Endodermal cell (in vitro differentiated cells): ENCODE measurements around the gene LINGO4. TPM values are rescaled to one million over a fixed set of nuclear protein-coding genes. Genes with fewer than 3 reads are reported as not detected.

Source experiments
- DNase-seq: peaks from one replicate; pipeline ENCODE4 v3.0.0-alpha.2; 2017
- H3K27ac ChIP-seq: 2 replicates; pipeline ENCODE4 v1.5.1; 2013; ENCODE audit warnings: mild to moderate bottlenecking, low read depth, low read length, moderate library complexity
- H3K27me3 ChIP-seq: 2 replicates; pipeline ENCODE4 v1.6.1; 2013; ENCODE audit warnings: mild to moderate bottlenecking, low read length, moderate library complexity; ENCODE audit not compliant: insufficient read depth, control insufficient read depth, poor library complexity, severe bottlenecking
- H3K36me3 ChIP-seq: 2 replicates; pipeline ENCODE4 v1.7.0; 2013; ENCODE audit warnings: mild to moderate bottlenecking, low read length, moderate library complexity; ENCODE audit not compliant: control insufficient read depth, insufficient read depth
- H3K4me1 ChIP-seq: one replicate; pipeline ENCODE4 v1.7.0; 2013; ENCODE audit warnings: low read length; ENCODE audit not compliant: control insufficient read depth, insufficient read depth
- H3K4me3 ChIP-seq: 2 replicates; pipeline ENCODE4 v1.5.1; 2013; ENCODE audit warnings: mild to moderate bottlenecking, low read length, moderate library complexity
- H3K9ac ChIP-seq: 2 replicates; pipeline ENCODE4 v1.6.1; 2013; ENCODE audit warnings: mild to moderate bottlenecking, low read length, moderate library complexity; ENCODE audit not compliant: poor library complexity, severe bottlenecking; ENCODE audit errors: extremely low read depth
- H3K9me3 ChIP-seq: 2 replicates; pipeline ENCODE4 v1.6.1; 2013; ENCODE audit warnings: mild to moderate bottlenecking, low read length, moderate library complexity; ENCODE audit not compliant: control insufficient read depth
- H3K27ac Mint-ChIP-seq: 2 replicates; pipeline ENCODE4 v1.8.0; 2020; ENCODE audit warnings: mixed read lengths
- H3K27me3 Mint-ChIP-seq: 2 replicates; pipeline ENCODE4 v1.8.0; 2021; ENCODE audit warnings: mild to moderate bottlenecking, mixed read lengths; ENCODE audit not compliant: insufficient read depth
- H3K36me3 Mint-ChIP-seq: 2 replicates; pipeline ENCODE4 v1.8.0; 2020; ENCODE audit warnings: low read depth, mixed read lengths
- H3K4me1 Mint-ChIP-seq: 2 replicates; pipeline ENCODE4 v1.8.0; 2020; ENCODE audit warnings: mixed read lengths
- H3K4me3 Mint-ChIP-seq: 2 replicates; pipeline ENCODE4 v1.8.0; 2020; ENCODE audit warnings: mild to moderate bottlenecking, moderate library complexity, mixed read lengths
- H3K9me3 Mint-ChIP-seq: 2 replicates; pipeline ENCODE4 v1.8.0; 2020; ENCODE audit warnings: mild to moderate bottlenecking, mixed read lengths
- WGBS, 2 experiments: methylation state at CpG; one replicate each; pipeline versions ENCODE4 v1.1.5 to v1.1.7; 2013; ENCODE audit warnings: missing lambda C conversion rate in 2 of 2, mixed read lengths in 1 of 2; ENCODE audit not compliant: insufficient coverage in 1 of 2, insufficient read length in 1 of 2; 5-methylcytosine and 5-hydroxymethylcytosine counted together
- total RNA-seq, 2 donors: library from RNA; stranded (reverse); fragmentation: NEBNext Ultra II Directional in 1 of 2; extraction: Animal tissue kit (Norgen Biotek cat#: 25700) in 1 of 2; gene quantifications; 2 replicates in 1 of 2; 3 replicates in 1 of 2; pipeline ENCODE4 v1.2.1, GENCODE V29; 2021
- TF ChIP-seq, protein P1 (sequence below): fragments of 200-600 bp; sonication (generic); conservative IDR thresholded peaks from 2 replicates; pipeline ENCODE4 v1.5.0; 2021; ENCODE audit warnings: antibody characterized with exemption, mild to moderate bottlenecking

The LINGO4 gene
- total RNA-seq, 2 donors from 2014 or later: not detected

- WGBS, 2 experiments: 56 to 66% methylated on average over 5 to 6 of the region's 6 CpGs
- no peak overlapping the region for H3K4me3 ChIP-seq
- H3K9ac ChIP-seq: no peak overlapping the region
- no peak overlapping the region for H3K4me3 Mint-ChIP-seq
- H3K36me3 ChIP-seq: no peaks in the 10 kb centered on the region
- peaks cover 2% of the 10 kb centered on the region for H3K27me3 ChIP-seq
- H3K36me3 Mint-ChIP-seq: no peaks in the 10 kb centered on the region
- TF ChIP-seq, protein P1, sequence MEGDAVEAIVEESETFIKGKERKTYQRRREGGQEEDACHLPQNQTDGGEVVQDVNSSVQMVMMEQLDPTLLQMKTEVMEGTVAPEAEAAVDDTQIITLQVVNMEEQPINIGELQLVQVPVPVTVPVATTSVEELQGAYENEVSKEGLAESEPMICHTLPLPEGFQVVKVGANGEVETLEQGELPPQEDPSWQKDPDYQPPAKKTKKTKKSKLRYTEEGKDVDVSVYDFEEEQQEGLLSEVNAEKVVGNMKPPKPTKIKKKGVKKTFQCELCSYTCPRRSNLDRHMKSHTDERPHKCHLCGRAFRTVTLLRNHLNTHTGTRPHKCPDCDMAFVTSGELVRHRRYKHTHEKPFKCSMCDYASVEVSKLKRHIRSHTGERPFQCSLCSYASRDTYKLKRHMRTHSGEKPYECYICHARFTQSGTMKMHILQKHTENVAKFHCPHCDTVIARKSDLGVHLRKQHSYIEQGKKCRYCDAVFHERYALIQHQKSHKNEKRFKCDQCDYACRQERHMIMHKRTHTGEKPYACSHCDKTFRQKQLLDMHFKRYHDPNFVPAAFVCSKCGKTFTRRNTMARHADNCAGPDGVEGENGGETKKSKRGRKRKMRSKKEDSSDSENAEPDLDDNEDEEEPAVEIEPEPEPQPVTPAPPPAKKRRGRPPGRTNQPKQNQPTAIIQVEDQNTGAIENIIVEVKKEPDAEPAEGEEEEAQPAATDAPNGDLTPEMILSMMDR: peak; percentile 35
- H3K27ac ChIP-seq: no peak overlapping the region
- no peaks in the 10 kb centered on the region for H3K9me3 ChIP-seq
- H3K4me1 ChIP-seq: peaks cover 4% of the 10 kb centered on the region
- H3K27ac Mint-ChIP-seq: peak overlapping the region; percentile 10
- H3K9me3 Mint-ChIP-seq: no peaks in the 10 kb centered on the region
- DNase-seq: peak; percentile 84
- H3K27me3 Mint-ChIP-seq: peaks cover 15% of the 10 kb centered on the region
- peaks cover 9% of the 10 kb centered on the region for H3K4me1 Mint-ChIP-seq
These were observed 40.9 kb upstream of the LINGO4 start for GRCh38 chr1:151846062-151846568.

GRCh38 chr1:151843398-151843797, 38.2 kb upstream of the LINGO4 start:
- Mint-ChIP-seq H3K36me3 (no peaks in the 10 kb centered on the region), H3K4me1 (peaks cover 14% of the 10 kb centered on the region), H3K4me3 (no peak overlapping the region), H3K27me3 (peaks cover 20% of the 10 kb centered on the region), H3K9me3 (no peaks in the 10 kb centered on the region), H3K27ac (no peak overlapping the region)
- Histone ChIP-seq H3K4me3 (no peak overlapping the region), H3K27me3 (peaks cover 29% of the 10 kb centered on the region), H3K4me1 (peaks cover 4% of the 10 kb centered on the region), H3K36me3 (no peaks in the 10 kb centered on the region), H3K9ac (no peak overlapping the region), H3K9me3 (no peaks in the 10 kb centered on the region), H3K27ac (no peak overlapping the region)
- TF ChIP-seq, protein P1: no peak
- no peak for DNase-seq
- WGBS, 2 experiments: 95 to 100% methylated on average over 2 of the region's 2 CpGs

- TF ChIP-seq, protein P1: no peak
- peaks cover 36% of the 10 kb centered on the region for H3K27me3 Mint-ChIP-seq
- peaks cover 49% of the 10 kb centered on the region for H3K27me3 ChIP-seq
- WGBS, 2 experiments: 88 to 91% methylated on average over 1 to 2 of the region's 2 CpGs
- H3K9me3 ChIP-seq: no peaks in the 10 kb centered on the region
- no peaks in the 10 kb centered on the region for H3K36me3 Mint-ChIP-seq
- H3K4me3 Mint-ChIP-seq: no peak overlapping the region
- no peak overlapping the region for H3K27ac Mint-ChIP-seq
- H3K36me3 ChIP-seq: no peaks in the 10 kb centered on the region
- H3K4me1 Mint-ChIP-seq: peaks cover 11% of the 10 kb centered on the region
- H3K9me3 Mint-ChIP-seq: no peaks in the 10 kb centered on the region
- no peak overlapping the region for H3K27ac ChIP-seq
- no peaks in the 10 kb centered on the region for H3K4me1 ChIP-seq
- H3K9ac ChIP-seq: no peak overlapping the region
- DNase-seq: no peak
- no peak overlapping the region for H3K4me3 ChIP-seq
These were observed 35.9 kb upstream of the LINGO4 start for GRCh38 chr1:151841141-151841540.
